Suppressor macrophage treated with lipopolysaccharide for 1 hour (primary cell): ENCODE measurements around the gene MOGAT3.

Source experiments
- DNase-seq, 3 donors: peaks; one replicate each; pipeline ENCODE4 v3.0.0-alpha.2; 2020 to 2022

Gene MOGAT3

GRCh38 chr7:101159696-101160674, 40.9 kb downstream of the MOGAT3 start:
- DNase-seq: peak in 1 of 3 donors; percentile 40

- DNase-seq: no peak
Observed at GRCh38 chr7:101156866-101157589, 43.8 kb downstream of the MOGAT3 start.

GRCh38 chr7:101156277-101156676, 44.6 kb downstream of the MOGAT3 start:
- DNase-seq: no peak

GRCh38 chr7:101155303-101155702, 45.5 kb downstream of the MOGAT3 start:
- no peak for DNase-seq

- no peak for DNase-seq
Observed at GRCh38 chr7:101154693-101155102, 46.1 kb downstream of the MOGAT3 start.

- DNase-seq: peak; percentile 86 to 97 (median 94)
Observed at GRCh38 chr7:101153969-101154692, 46.7 kb downstream of the MOGAT3 start, which contains the start of gene AP1S1. Gene AP1S1, plus strand, starts transcription at chr7:101154476. Its CDS starts 39 bp downstream, at chr7:101154515.

GRCh38 chr7:101151908-101152651, 48.8 kb downstream of the MOGAT3 start:
- no peak for DNase-seq
